ENCODE results near the gene ZSCAN32.

DNA sequence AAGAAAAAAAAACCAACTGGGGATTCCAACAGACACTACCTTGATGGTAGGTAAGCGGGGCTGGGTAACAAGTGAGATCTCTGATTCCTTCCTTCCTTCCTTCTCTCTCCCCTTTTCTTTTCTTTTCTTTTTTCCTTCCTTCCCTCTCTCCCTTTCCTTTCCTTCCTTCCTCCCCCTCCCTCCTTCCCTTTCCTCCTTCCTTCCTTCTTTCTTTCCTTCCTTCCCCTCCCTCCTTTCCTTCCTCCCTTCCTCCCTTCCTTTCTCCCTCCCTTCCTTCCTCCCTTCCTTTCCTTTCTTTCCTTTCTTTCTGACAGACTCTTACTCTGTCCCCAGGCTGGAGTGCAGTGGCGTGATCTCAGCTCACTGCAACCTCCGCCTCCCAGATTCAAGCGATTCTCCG, 25.1 kb downstream of the ZSCAN32 start:
- TF ChIP-seq, protein P1, sequence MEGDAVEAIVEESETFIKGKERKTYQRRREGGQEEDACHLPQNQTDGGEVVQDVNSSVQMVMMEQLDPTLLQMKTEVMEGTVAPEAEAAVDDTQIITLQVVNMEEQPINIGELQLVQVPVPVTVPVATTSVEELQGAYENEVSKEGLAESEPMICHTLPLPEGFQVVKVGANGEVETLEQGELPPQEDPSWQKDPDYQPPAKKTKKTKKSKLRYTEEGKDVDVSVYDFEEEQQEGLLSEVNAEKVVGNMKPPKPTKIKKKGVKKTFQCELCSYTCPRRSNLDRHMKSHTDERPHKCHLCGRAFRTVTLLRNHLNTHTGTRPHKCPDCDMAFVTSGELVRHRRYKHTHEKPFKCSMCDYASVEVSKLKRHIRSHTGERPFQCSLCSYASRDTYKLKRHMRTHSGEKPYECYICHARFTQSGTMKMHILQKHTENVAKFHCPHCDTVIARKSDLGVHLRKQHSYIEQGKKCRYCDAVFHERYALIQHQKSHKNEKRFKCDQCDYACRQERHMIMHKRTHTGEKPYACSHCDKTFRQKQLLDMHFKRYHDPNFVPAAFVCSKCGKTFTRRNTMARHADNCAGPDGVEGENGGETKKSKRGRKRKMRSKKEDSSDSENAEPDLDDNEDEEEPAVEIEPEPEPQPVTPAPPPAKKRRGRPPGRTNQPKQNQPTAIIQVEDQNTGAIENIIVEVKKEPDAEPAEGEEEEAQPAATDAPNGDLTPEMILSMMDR (IDR thresholded peaks at IDR 0.05; ENCODE audit: insufficient read depth, low read depth, low read length): no peak
- TF ChIP-seq EZH2 (IDR thresholded peaks at IDR 0.05; ENCODE audit: insufficient read depth, low read length): no peak

All from astrocyte (in vitro differentiated cells and primary cell).